Measurements from ENCODE around the gene ADAMTS2.
A peak's percentile ranks its signal among the peaks of the same experiment; 100 is the strongest.

ADAMTS2 gene

DNA sequence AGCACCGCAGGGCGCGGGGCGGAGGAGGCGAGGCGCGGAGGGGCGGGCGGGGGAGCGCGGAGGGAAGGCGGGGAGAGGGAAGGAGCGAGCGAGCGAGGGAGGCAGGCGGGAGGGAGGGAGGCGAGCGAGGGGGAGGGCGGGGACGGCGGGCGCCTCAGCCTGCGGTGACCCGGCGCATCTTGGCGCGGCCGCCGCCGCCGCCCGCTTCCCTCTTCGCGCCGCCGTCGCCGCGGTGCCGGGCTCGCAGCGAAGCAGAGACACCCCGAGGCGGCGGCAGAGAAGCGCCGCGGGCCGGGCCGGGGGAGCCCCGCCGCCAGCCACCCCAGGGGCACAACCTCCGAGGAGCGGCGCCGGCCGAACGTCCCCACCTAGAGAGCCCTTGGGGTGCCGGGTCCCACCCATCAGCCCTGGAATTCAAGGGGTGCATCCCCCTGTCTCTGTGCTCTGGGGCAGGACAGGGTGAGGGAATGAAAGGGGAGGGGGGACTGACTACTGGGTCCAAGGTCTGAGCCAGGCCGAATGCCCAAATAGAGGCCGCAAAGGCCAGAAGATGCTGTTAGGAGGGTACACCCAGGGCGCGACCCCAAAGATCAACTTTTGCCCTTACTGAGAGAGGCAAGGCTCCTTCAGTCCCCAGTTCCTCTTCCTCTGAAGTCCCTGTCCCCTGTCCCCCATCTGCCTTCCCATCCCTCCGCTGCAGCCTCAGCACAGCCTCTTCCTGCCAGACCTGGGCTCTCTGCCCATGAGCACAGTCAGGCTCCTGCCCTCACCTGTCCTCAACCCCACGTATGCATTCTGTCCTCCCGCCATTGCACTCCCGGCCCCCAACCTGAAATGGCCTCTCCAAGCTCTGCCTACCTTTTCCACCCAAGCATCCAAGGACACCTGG lies at the start of gene ADAMTS2:
Gene ADAMTS2, minus strand, starts transcription at position 29 of the 889 bp plus-strand sequence. CDS start 133 bp downstream, outside the sequence.
- Histone ChIP-seq H2AFZ (peak within 1 kb of the TSS; percentile 57), H3K79me2 (no peaks in the 10 kb centered on the region), H3K4me3 (ENCODE audit: low read depth, low read length) (peak within 1 kb of the TSS; percentile 14), H3K9ac (no peak within 1 kb of the TSS), H3K4me1 (peaks cover 3% of the 10 kb centered on the region), H3K4me2 (ENCODE audit: low read length) (peak within 1 kb of the TSS; percentile 51), H3K36me3 (ENCODE audit: control insufficient read depth, insufficient read depth, low read length) (no peaks in the 10 kb centered on the region), H3K27me3 (ENCODE audit: control insufficient read depth, insufficient read depth, low read length) (peaks cover 9% of the 10 kb centered on the region), H3K9me3 (ENCODE audit: control insufficient read depth, low read length) (no peaks in the 10 kb centered on the region), H3K27ac (no peak within 1 kb of the TSS)
- TF ChIP-seq CTCF (IDR thresholded peaks at IDR 0.05) = no peak

DNA sequence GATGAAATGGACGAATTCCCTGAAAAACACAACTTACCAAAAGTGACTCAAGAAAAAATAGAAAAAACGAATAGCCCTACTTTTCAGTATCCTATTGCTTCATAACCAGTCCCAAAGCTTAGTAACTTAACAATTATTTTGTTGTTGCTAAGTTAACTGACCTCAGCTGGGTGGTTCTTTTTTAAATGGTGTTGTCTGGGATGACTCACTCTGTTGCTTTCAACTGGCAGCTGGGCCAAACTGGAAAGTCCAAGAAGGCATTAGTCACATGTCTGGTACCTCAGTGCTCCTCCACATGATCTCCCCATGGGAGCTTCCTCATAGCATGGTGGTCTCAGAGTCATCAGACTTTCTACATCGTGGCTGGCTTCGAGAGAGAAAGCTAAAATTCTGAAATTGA lies 47.8 kb upstream of the ADAMTS2 start:
- H2AFZ ChIP-seq = no peak overlapping the region
- no peaks in the 10 kb centered on the region for H3K79me2 ChIP-seq
- H3K9ac ChIP-seq = no peak overlapping the region
- no peak for TF ChIP-seq CTCF (IDR thresholded peaks at IDR 0.05)
- no peak overlapping the region for H3K27ac ChIP-seq
- H3K36me3 ChIP-seq (ENCODE audit: control insufficient read depth, insufficient read depth, low read length) = no peaks in the 10 kb centered on the region
- H3K4me2 ChIP-seq (ENCODE audit: low read length) = no peak overlapping the region
- H3K27me3 ChIP-seq (ENCODE audit: control insufficient read depth, insufficient read depth, low read length) = no peaks in the 10 kb centered on the region
- H3K4me1 ChIP-seq = no peaks in the 10 kb centered on the region
- H3K9me3 ChIP-seq (ENCODE audit: control insufficient read depth, low read length) = no peaks in the 10 kb centered on the region
- H3K4me3 ChIP-seq (ENCODE audit: low read depth, low read length) = no peak overlapping the region

- no peak for TF ChIP-seq CTCF (IDR thresholded peaks at IDR 0.05)
- Histone ChIP-seq H3K4me3 (ENCODE audit: low read depth, low read length) (no peak overlapping the region), H2AFZ (no peak overlapping the region), H3K9me3 (ENCODE audit: control insufficient read depth, low read length) (no peaks in the 10 kb centered on the region), H3K4me1 (no peaks in the 10 kb centered on the region), H3K9ac (no peak overlapping the region), H3K36me3 (ENCODE audit: control insufficient read depth, insufficient read depth, low read length) (no peaks in the 10 kb centered on the region), H3K79me2 (no peaks in the 10 kb centered on the region), H3K27ac (no peak overlapping the region), H3K27me3 (ENCODE audit: control insufficient read depth, insufficient read depth, low read length) (no peaks in the 10 kb centered on the region), H3K4me2 (ENCODE audit: low read length) (no peak overlapping the region)
These were observed 42.2 kb upstream of the ADAMTS2 start for GRCh38 chr5:179387151-179388110.

DNA sequence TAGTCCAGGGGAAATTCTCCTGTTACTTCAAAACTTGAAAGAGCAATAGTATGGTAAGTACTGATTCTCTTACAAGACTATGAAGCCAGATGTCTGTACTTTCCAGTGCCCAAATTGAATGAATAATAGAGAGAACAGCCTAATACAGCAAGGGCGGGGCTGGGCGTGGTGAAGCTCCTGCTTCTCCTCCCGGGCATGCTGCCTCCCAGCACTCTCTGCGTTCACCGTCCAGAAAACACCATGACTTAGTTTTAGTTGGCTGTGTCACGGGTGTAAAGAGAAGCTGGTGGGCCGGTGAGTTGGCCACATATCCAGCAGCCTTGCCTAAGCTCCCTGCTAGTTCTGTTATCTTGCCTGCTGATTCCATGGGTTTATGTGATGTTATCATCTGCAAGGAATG lies 40.7 kb upstream of the ADAMTS2 start:
- H3K36me3 ChIP-seq (ENCODE audit: control insufficient read depth, insufficient read depth, low read length) = no peaks in the 10 kb centered on the region
- no peaks in the 10 kb centered on the region for H3K9me3 ChIP-seq (ENCODE audit: control insufficient read depth, low read length)
- H3K27me3 ChIP-seq (ENCODE audit: control insufficient read depth, insufficient read depth, low read length) = no peaks in the 10 kb centered on the region
- no peak overlapping the region for H3K9ac ChIP-seq
- no peak overlapping the region for H3K27ac ChIP-seq
- H3K4me2 ChIP-seq (ENCODE audit: low read length) = no peak overlapping the region
- no peak overlapping the region for H3K4me3 ChIP-seq (ENCODE audit: low read depth, low read length)
- no peak overlapping the region for H2AFZ ChIP-seq
- no peak for TF ChIP-seq CTCF (IDR thresholded peaks at IDR 0.05)
- H3K79me2 ChIP-seq = no peaks in the 10 kb centered on the region
- H3K4me1 ChIP-seq = no peaks in the 10 kb centered on the region
